RWPE1 (cell line): ENCODE results near the gene PCBP4.
"Not testable (repeated sequence)": the region's sequence is repeated elsewhere in the genome, so short reads cannot be mapped to it uniquely, and the experiment has no call there.

Source experiments
- CTCF ChIA-PET: fragments of 350-600 bp; sonication (Branson Sonifier 250); formaldehyde crosslinking; extraction: SDS; loops from one replicate; lab custom pipeline; 2021; lab: Yijun Ruan, JAX
- POLR2A ChIA-PET: fragments of 400-600 bp; formaldehyde crosslinking; extraction: SDS; loops from one replicate; lab custom pipeline; 2020; ENCODE audit warnings: antibody characterized with exemption; ENCODE audit not compliant: low non-redundant PET; lab: Yijun Ruan, JAX
- DNase-seq: peaks from one replicate; pipeline ENCODE4 v3.0.0; 2012; ENCODE audit warnings: low spot score
- H3K27ac ChIP-seq: fragments of 450-650 bp; 2 replicates; pipeline ENCODE4 v1.5.1; 2017
- TF ChIP-seq, protein P1 (sequence below): fragments of 450-650 bp; conservative IDR thresholded peaks from 2 replicates; pipeline ENCODE4 v1.5.1; 2017; ENCODE audit warnings: low read depth, mild to moderate bottlenecking

The PCBP4 gene

DNA sequence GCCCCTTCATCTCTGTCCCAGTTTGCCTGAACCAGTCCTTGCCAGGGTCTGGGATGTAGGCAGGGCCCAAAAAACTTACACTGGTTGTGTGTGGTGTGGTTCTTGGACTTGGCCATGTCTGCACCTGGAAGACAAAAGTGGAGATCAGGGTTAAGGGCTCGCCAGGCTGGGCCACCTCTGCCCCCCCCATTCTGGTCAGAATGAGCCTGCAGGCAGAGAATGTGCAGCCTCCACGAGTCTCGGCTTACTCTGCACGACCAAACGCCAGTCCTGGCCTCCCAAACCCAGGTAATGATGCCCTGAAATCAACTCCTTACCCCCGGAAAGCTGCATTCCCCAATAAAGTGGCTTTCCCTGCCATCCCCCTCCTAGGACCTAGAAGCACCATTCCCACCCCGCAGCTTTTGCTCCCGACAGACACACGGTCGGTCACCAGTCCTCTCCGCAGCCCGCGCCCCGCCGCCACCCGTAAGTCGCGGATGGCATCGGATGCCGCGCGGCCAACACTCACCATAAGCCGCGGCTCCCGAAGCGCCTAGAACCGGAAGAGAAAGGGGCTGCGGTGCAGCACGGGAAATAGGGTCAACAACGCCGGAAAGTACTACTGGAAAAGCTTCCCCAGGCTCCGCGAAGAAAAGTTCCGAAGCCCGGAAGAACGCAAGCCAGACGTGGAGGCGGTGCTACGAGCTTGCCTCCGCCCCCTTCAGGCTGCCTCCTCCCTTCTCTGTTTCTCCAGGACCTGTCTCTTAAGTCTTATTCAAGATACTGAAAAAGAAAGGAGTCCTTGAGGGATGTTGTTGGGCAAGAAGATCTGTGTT, 28.3 kb upstream of the PCBP4 start, which contains the start of gene RPL29:
TSS of gene RPL29 (minus strand) at position 550 of the 818 bp plus-strand sequence. CDS start at position 116, 434 bp downstream.
- TF ChIP-seq, protein P1, sequence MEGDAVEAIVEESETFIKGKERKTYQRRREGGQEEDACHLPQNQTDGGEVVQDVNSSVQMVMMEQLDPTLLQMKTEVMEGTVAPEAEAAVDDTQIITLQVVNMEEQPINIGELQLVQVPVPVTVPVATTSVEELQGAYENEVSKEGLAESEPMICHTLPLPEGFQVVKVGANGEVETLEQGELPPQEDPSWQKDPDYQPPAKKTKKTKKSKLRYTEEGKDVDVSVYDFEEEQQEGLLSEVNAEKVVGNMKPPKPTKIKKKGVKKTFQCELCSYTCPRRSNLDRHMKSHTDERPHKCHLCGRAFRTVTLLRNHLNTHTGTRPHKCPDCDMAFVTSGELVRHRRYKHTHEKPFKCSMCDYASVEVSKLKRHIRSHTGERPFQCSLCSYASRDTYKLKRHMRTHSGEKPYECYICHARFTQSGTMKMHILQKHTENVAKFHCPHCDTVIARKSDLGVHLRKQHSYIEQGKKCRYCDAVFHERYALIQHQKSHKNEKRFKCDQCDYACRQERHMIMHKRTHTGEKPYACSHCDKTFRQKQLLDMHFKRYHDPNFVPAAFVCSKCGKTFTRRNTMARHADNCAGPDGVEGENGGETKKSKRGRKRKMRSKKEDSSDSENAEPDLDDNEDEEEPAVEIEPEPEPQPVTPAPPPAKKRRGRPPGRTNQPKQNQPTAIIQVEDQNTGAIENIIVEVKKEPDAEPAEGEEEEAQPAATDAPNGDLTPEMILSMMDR: no peak
- peak; percentile 78 for DNase-seq

DNA sequence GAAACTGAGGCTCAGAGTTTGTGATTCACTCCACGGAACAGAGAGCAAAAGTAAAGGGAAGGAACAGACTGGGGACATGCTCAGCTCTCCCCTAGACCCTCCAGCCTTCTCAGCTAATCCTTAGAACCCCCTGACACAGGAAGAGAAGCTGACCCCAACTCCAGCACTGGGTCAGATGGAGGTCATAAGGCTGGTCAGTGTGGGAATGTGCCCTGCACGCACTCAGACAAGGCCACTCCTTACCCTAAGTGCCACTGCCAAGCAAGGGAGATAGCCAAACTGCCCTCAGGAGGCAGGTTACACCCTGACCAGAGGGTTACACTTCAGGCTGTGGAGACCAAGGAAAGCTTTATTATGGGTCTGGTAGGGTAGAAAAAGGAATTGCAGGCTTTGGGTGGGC, 27.3 kb upstream of the PCBP4 start:
- no peak for DNase-seq
- POLR2A ChIA-PET: no interaction called here
- TF ChIP-seq, protein P1: no peak
- CTCF ChIA-PET: no interaction called here
- peak overlapping the region; percentile 98 for H3K27ac ChIP-seq

More for the DNA sequence above, 28.3 kb upstream of the PCBP4 start, which contains the start of gene RPL29:
- CTCF ChIA-PET: interaction anchor here (0.6 kb wide), 1 partner anchor 344 kb away, joined by 3 read pairs; no protein-coding TSS in a partner anchor
- POLR2A ChIA-PET: interaction anchor here (0.5 to 0.9 kb wide), 3 partner anchors 10 to 153 kb away, joined by 3 to 4 read pairs (median 3); no protein-coding TSS in a partner anchor
- H3K27ac ChIP-seq: peak within 1 kb of the TSS; percentile 98

DNA sequence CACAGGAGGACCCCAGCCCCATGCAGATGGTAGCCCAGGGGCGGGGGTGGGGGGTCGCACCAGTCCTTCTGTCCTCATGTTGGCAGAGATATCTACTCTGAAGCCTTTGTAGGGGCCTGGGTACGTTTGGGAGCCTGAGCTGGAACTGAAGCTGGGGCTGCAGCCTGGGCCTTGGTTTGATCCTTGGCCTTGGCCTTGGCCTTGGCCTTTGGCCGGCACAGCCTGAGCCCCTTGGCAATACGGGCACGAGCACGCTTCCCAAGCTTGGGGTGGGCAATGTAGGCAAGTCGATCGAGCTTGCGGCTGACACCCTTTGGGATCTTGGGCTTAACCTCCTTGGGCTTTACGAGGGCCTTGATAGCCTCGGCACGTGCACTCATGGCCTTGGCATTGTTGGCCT, 26.4 kb upstream of the PCBP4 start:
- CTCF ChIA-PET, DNase-seq, POLR2A ChIA-PET: not testable (repeated sequence)
- peak overlapping the region; percentile 98 for H3K27ac ChIP-seq

DNA sequence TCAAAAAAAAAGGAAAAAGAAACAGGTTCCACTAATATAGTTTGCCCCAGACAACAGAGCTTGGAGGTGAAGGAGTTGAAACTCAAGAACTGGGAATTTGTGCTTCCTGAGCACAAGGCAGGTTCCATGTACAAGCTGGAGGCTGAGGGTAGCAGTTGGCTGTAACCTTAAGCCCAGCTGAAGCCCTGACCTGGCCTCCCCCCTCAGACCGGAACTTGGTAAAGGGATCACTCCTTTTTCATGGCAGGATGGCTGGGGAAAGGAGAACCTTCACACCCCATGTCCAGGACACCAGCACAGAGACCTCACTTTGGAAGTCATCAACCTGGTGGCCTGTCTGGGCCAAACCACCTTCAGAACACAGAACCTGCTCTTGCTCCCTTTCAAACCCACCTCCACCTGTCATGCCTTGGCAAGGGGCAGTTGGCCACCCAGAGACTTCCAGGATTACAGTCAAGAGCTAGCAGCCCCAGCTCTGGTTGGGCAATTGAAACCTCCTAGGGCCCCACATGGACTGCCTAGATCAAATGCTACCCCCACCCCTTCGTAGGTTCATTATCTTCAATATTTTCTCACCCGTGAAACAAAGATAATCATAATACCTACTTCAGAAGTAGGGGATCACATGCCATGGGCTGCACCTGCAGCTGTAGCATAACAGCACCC, 24.9 kb upstream of the PCBP4 start:
- TF ChIP-seq, protein P1: no peak
- DNase-seq: no peak

DNA sequence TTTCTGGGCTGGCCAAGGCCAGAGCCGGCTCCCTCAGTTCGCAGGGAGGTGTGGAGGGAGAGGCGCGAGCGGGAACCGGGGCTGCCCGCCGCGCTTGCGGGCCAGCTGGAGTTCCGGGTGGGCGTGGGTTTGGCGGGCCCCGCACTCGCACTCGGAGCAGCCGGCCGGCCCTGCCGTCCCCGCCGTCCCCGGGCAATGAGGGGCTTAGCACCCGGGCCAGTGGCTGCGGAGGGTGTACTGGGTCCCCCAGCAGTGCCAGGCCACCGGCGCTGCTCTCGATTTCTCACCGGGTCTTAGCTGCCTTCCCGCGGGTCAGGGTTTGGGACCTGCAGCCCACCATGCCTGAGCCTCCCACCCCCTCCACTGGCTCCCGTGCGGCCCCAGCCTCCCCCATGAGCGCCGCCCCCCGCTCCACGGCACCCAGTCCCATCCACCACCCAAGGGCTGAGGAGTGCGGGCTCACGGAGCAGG, 23.3 kb upstream of the PCBP4 start:
- CTCF ChIA-PET: interaction anchor here (0.6 kb wide), 1 partner anchor 25 kb away, joined by 3 read pairs; no protein-coding TSS in a partner anchor
- POLR2A ChIA-PET, DNase-seq: not testable (repeated sequence)
- H3K27ac ChIP-seq: peak overlapping the region; percentile 98

More for the DNA sequence above, 24.9 kb upstream of the PCBP4 start:
- peak overlapping the region; percentile 98 for H3K27ac ChIP-seq
- ChIA-PET CTCF (interaction anchor here (0.6 kb wide), 1 partner anchor 64 kb away, joined by 3 read pairs; no protein-coding TSS in a partner anchor), POLR2A (interaction anchor here (0.7 to 1.3 kb wide), 2 partner anchors 9 to 57 kb away, joined by 3 to 5 read pairs; partner anchors contain the start of gene ACY1)

DNA sequence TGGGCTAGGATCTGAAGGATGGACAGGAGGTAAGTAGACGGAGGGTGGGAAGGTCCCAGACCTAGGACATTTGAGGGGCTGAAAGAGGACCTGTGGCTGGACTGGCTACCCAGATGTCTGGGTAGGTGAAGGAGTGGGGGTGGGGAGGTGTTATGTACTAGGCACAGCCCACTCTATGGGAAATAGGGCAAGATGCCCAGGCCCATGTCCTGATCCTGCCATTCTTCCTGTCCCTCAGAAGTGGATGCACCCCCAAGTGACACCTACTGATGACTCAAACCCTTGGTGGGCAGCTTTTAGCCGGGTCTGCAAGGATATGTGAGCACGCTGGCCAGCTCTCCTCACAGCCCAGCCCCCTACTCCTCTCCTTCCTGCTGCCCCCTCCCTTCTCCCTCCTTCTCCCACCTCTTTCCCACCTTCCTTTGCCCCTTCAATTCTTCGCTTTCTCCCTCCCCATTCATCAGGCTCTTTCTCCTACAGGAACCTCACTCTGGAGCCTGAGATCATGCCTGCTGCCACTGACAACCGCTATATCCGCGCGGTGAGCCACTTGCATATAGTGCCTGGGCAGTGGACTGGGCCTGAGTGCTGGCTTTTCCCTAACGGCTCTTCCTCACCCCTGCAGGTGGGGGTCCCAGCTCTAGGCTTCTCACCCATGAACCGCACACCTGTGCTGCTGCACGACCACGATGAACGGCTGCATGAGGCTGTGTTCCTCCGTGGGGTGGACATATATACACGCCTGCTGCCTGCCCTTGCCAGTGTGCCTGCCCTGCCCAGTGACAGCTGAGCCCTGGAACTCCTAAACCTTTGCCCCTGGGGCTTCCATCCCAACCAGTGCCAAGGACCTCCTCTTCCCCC, 21.3 kb upstream of the PCBP4 start:
- no peak for DNase-seq
- TF ChIP-seq, protein P1: no peak
- ChIA-PET POLR2A (no interaction called here), CTCF (no interaction called here)
- peak overlapping the region; percentile 98 for H3K27ac ChIP-seq

DNA sequence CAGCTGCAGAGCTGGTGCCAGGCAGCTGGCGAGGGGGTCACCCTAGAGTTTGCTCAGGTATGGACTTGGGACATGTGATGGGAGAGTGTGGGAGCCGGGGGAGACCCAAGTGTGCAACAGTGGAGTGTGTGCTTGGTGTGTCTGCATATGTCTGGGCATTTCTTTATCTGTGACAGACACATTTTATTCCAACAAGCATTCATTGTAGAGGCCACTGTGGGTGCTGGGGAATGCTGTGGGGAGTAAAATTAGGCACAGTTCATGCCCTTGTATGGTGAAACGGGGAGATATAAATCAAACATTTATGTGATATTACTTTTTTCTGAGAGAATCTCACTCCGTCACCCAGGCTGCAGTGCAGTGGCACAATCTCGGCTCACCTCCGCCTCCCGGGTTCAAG, 20.3 kb upstream of the PCBP4 start:
- CTCF ChIA-PET: no interaction called here
- peak overlapping the region; percentile 98 for H3K27ac ChIP-seq

More for the DNA sequence above, 20.3 kb upstream of the PCBP4 start:
- POLR2A ChIA-PET: no interaction called here
- TF ChIP-seq, protein P1: no peak
- DNase-seq: no peak
